ENCODE data around the gene GPATCH8. TPM values are rescaled to one million over a fixed set of nuclear protein-coding genes. Genes with fewer than 3 reads are reported as not detected.

GPATCH8 gene
- total RNA-seq, 1 donor from 2014 or later = 21.6 TPM

Small RNAs within 50 kb of the gene (small RNA-seq; reads per million reads assigned to genes)
- gene RN7SL258P = not detected

Other genes starting within 250 kb of the GPATCH8 start
- 4.9 TPM for gene SLC4A1, start 235.3 kb downstream of the GPATCH8 start, total RNA-seq
- 123 TPM for gene RUNDC3A, start 194.8 kb downstream of the GPATCH8 start, total RNA-seq
- gene SLC25A39, start 178.6 kb downstream of the GPATCH8 start, total RNA-seq = 30.2 TPM
- gene GRN, start 158.1 kb downstream of the GPATCH8 start, total RNA-seq = 44.0 TPM
- gene FAM171A2, start 139.6 kb downstream of the GPATCH8 start, total RNA-seq = 60.7 TPM
- gene ITGA2B, start 113.8 kb downstream of the GPATCH8 start, total RNA-seq = 0.82 TPM
- 3.7 TPM for gene FZD2, start 54.1 kb upstream of the GPATCH8 start, total RNA-seq
- 0.41 TPM for gene MEIOC, start 153.1 kb upstream of the GPATCH8 start, total RNA-seq
- 43.6 TPM for gene CCDC43, start 186.4 kb upstream of the GPATCH8 start, total RNA-seq
- 3.3 TPM for gene DBF4B, start 205.3 kb upstream of the GPATCH8 start, total RNA-seq

All from frontal cortex (tissue), 1 donor.